ENCODE results near the gene NSG1. TPM values are rescaled to one million over a fixed set of nuclear protein-coding genes. Genes with fewer than 3 reads are reported as not detected.

NSG1 gene
- total and polyA plus RNA-seq, 2 donors (not counting 3 experiments of a cell fraction or from before 2014, with no cell fraction given), result 2.0 to 2.9 TPM

DNA sequence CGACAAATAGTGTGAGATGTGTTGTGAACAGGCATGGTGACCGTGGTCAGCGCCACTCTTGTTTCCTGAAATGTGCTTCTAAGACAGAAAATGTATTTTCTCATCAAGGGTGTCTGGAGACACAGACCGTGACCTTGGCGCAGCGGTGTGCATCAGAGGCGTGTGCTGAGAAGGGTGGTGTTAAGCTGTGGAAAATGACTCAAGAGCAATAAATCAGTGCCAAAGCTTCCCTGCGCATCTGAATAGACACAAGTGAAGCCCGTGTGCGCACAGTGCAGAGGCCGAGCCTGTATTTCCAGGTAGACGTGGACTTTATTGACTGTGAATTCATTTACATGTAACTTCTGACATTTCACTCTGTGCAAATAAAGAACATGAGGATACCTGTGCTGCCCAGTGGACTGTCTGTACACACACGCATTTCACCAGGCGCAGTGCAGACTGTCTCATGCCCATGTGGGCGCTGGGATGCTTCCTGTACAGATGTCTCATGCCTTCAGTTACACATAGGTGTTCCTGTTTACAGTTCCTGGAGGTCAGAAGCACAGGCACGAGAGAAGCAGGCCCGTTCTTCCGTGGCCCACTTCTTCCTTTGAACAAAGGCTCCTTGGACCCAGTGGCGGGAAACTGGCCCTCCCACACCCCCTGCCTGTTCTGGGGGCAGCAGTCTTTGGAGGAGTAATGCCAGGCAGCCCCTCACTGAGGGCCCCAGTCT lies 31.9 kb downstream of the NSG1 start:
- Histone ChIP-seq H3K27ac (ENCODE audit: insufficient read depth, low read depth, low read length) (no peak overlapping the region), H3K9me3 (replicated peaks; ENCODE audit: control insufficient read depth, insufficient read depth, low read length) (no peaks in the 10 kb centered on the region), H3K79me2 (ENCODE audit: control insufficient read depth, insufficient read depth, low read length) (no peaks in the 10 kb centered on the region), H3K9ac (replicated peaks; ENCODE audit: extremely low read depth, insufficient read depth, low read length) (no peak overlapping the region), H3K9me1 (replicated peaks; ENCODE audit: control insufficient read depth, extremely low read depth, insufficient read depth, low read length) (no peaks in the 10 kb centered on the region), H3K27me3 (ENCODE audit: control insufficient read depth in 2 of 2, insufficient read depth in 2 of 2, low read length in 2 of 2) (no peaks in the 10 kb centered on the region), H3K4me1 (ENCODE audit: control insufficient read depth, extremely low read depth, insufficient read depth, low read length) (no peaks in the 10 kb centered on the region), H3K4me3 (replicated peaks in 1 of 3; ENCODE audit: insufficient read depth in 1 of 3, low read depth in 1 of 3, low read length in 3 of 3) (no peak overlapping the region), H2AFZ (ENCODE audit: low read depth, low read length) (no peak overlapping the region), H4K20me1 (replicated peaks; ENCODE audit: control insufficient read depth, extremely low read depth, insufficient read depth, low read length) (no peaks in the 10 kb centered on the region), H3K4me2 (ENCODE audit: insufficient read depth, low read length) (no peak overlapping the region), H3K36me3 (ENCODE audit: control insufficient read depth in 2 of 2, extremely low read depth in 1 of 2, insufficient read depth in 2 of 2, low read length in 2 of 2) (peaks cover 2 to 17% of the 10 kb centered on the region in 2 experiments)
- BruUV-seq (replicated peaks), result no TSS peak
- TF ChIP-seq POLR2A (IDR thresholded peaks at IDR 0.05; ENCODE audit: low read depth, low read length) (no peak), GATA2 (IDR thresholded peaks at IDR 0.05; ENCODE audit: insufficient read depth, insufficient read length, low read depth, low read length) (no peak), EZH2 (IDR thresholded peaks at IDR 0.05; ENCODE audit: borderline replicate concordance, low read depth, low read length, severe bottlenecking) (no peak), MAX (IDR thresholded peaks at IDR 0.05; ENCODE audit: insufficient read depth, insufficient read length) (no peak), MYC (IDR thresholded peaks at IDR 0.05; ENCODE audit: low read depth, low read length) (no peak), POLR2AphosphoS5 (IDR thresholded peaks at IDR 0.05; ENCODE audit: insufficient read depth, low read depth, low read length) (no peak), FOS (IDR thresholded peaks at IDR 0.05; ENCODE audit: borderline replicate concordance, insufficient read depth, low read length) (no peak), JUN (IDR thresholded peaks at IDR 0.05; ENCODE audit: borderline replicate concordance, insufficient read depth, insufficient read length, low read depth) (no peak)
- TF ChIP-seq, protein P1, sequence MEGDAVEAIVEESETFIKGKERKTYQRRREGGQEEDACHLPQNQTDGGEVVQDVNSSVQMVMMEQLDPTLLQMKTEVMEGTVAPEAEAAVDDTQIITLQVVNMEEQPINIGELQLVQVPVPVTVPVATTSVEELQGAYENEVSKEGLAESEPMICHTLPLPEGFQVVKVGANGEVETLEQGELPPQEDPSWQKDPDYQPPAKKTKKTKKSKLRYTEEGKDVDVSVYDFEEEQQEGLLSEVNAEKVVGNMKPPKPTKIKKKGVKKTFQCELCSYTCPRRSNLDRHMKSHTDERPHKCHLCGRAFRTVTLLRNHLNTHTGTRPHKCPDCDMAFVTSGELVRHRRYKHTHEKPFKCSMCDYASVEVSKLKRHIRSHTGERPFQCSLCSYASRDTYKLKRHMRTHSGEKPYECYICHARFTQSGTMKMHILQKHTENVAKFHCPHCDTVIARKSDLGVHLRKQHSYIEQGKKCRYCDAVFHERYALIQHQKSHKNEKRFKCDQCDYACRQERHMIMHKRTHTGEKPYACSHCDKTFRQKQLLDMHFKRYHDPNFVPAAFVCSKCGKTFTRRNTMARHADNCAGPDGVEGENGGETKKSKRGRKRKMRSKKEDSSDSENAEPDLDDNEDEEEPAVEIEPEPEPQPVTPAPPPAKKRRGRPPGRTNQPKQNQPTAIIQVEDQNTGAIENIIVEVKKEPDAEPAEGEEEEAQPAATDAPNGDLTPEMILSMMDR (IDR thresholded peaks at IDR 0.05; ENCODE audit: extremely low read depth in 1 of 2, insufficient read depth in 1 of 2, low read depth in 1 of 2, low read length in 2 of 2), result no peak
- intact Hi-C loops (cut with micrococcal nuclease), result no loop called here
- POLR2A ChIA-PET, result no interaction called here
- CTCF ChIA-PET, result no interaction called here
- no peak for FAIRE-seq
- dilution Hi-C loops (cut with MboI; ENCODE audit: extremely low pct_ligation_motif_present, low sequenced_read_pairs), result no loop called here
- DNase-seq (ENCODE audit: low read depth, low spot score), result no peak

Data from endothelial cell of umbilical vein (primary cell).